ENCODE results near the gene CARMIL3.

DNA sequence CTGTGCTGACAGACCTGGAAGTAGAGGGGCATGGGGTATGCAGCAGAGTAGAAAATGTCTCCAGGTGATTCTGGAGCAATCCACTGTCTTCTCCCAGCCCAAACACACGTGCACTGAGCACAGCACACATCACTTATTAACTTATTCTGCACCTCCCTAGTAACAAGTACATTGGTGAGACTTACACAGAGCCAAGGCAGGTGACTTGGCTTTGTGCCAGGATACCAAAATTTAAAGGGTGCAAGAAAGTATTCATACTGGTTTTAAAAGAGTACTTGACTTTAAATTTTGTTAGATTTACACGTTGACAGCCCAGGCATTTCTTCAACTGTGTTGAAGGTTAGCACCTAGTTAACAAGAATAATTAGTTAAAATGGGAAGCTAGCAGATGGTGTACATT, 11.1 kb upstream of the CARMIL3 start:
- TF ChIP-seq, protein P1, sequence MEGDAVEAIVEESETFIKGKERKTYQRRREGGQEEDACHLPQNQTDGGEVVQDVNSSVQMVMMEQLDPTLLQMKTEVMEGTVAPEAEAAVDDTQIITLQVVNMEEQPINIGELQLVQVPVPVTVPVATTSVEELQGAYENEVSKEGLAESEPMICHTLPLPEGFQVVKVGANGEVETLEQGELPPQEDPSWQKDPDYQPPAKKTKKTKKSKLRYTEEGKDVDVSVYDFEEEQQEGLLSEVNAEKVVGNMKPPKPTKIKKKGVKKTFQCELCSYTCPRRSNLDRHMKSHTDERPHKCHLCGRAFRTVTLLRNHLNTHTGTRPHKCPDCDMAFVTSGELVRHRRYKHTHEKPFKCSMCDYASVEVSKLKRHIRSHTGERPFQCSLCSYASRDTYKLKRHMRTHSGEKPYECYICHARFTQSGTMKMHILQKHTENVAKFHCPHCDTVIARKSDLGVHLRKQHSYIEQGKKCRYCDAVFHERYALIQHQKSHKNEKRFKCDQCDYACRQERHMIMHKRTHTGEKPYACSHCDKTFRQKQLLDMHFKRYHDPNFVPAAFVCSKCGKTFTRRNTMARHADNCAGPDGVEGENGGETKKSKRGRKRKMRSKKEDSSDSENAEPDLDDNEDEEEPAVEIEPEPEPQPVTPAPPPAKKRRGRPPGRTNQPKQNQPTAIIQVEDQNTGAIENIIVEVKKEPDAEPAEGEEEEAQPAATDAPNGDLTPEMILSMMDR (IDR thresholded peaks at IDR 0.05; ENCODE audit: insufficient read depth, low read depth, low read length) = no peak
- no peak for TF ChIP-seq EZH2 (IDR thresholded peaks at IDR 0.05; ENCODE audit: insufficient read depth, low read length)

All from astrocyte (in vitro differentiated cells and primary cell).